K562 (cell line): Measurements from ENCODE around the gene ROPN1B. TPM values are rescaled to one million over a fixed set of nuclear protein-coding genes. Genes with fewer than 3 reads are reported as not detected.

Source experiments
- ATAC-seq: fragments of 200-7000 bp; cut with Tn5 transposase; 3 replicates; pipeline ENCODE4 v1.9.1; 2020; ENCODE audit warnings: moderate library complexity
- BruUV-seq: library from RNA; stranded (reverse); fragments of 400-500 nt; replicated peaks from 2 replicates; lab custom pipeline; 2021; lab: Mats Ljungman, UMichigan
- CTCF ChIA-PET: fragments of 300-600 bp; formaldehyde crosslinking; extraction: SDS; loops from one replicate; lab custom pipeline; 2021; ENCODE audit warnings: low intra/inter-chr PET ratio; lab: Yijun Ruan, JAX
- POLR2A ChIA-PET: fragments of 300-600, 350-650 bp; sonication (Branson Sonifier 250); formaldehyde crosslinking; extraction: SDS; loops from one replicate; lab custom pipeline; 2021; ENCODE audit warnings: antibody characterized with exemption, inconsistent platforms; lab: Yijun Ruan, JAX
- DNase-seq, 4 experiments: peaks; one replicate each; pipeline versions ENCODE4 v3.0.0 to v3.0.0-alpha.2; 2011 to 2018; ENCODE audit warnings: low spot score in 3 of 4, mixed read lengths in 3 of 4; ENCODE audit errors: extremely low read depth in 1 of 4
- FAIRE-seq: peaks from 2 replicates; lab custom pipeline; 2011; peaks lifted over from hg19 to GRCh38; lab: Jason Lieb, UNC
- H2AFZ ChIP-seq: 2 replicates; pipeline ENCODE4 v1.6.0; 2011; ENCODE audit warnings: low read depth, low read length, control low read depth, inconsistent platforms
- H3K27ac ChIP-seq: fragments of 200-600 bp; 3 replicates; pipeline ENCODE4 v1.8.0; 2011; ENCODE audit warnings: low read depth, mild to moderate bottlenecking, control low read depth, inconsistent platforms, low read length, moderate library complexity, mixed read lengths; ENCODE audit errors: extremely low read depth
- H3K27me3 ChIP-seq, 2 experiments: fragments of 300-600 bp in 1 of 2; 2 replicates in 1 of 2; 3 replicates in 1 of 2; pipeline versions ENCODE4 v1.6.0 to v1.8.0; 2011; ENCODE audit warnings: inconsistent platforms in 2 of 2, low read length in 2 of 2, mild to moderate bottlenecking in 1 of 2, mixed read lengths in 1 of 2, moderate library complexity in 1 of 2; ENCODE audit not compliant: control insufficient read depth in 2 of 2, insufficient read depth in 2 of 2
- H3K36me3 ChIP-seq: fragments of 300-600 bp; 3 replicates; pipeline ENCODE4 v1.8.0; 2011; ENCODE audit warnings: mild to moderate bottlenecking, low read length, inconsistent platforms; ENCODE audit not compliant: control insufficient read depth, insufficient read depth
- H3K4me1 ChIP-seq, 2 experiments: fragments of 200-600 bp in 1 of 2; replicated peaks in 1 of 2; 2 replicates in 1 of 2; 3 replicates in 1 of 2; pipeline versions ENCODE4 v1.5.1 to v1.8.0; 2011; ENCODE audit warnings: inconsistent platforms in 2 of 2, low read length in 2 of 2, mild to moderate bottlenecking in 1 of 2, mixed read lengths in 1 of 2, moderate library complexity in 1 of 2; ENCODE audit not compliant: control insufficient read depth in 2 of 2, insufficient read depth in 2 of 2
- H3K4me2 ChIP-seq: 2 replicates; pipeline ENCODE4 v1.6.1; 2011; ENCODE audit warnings: low read length, control low read depth, inconsistent platforms, mixed read lengths; ENCODE audit not compliant: insufficient read depth
- H3K4me3 ChIP-seq: fragments of 200-600 bp; sonication (generic), shearing (Covaris generic); 2 replicates; pipeline ENCODE4 v1.5.1; 2016; ENCODE audit warnings: control low read depth, inconsistent platforms
- H3K79me2 ChIP-seq: fragments of 200-600 bp; 3 replicates; pipeline ENCODE4 v1.8.0; 2011; ENCODE audit warnings: low read length, inconsistent platforms; ENCODE audit not compliant: control insufficient read depth, insufficient read depth
- H3K9ac ChIP-seq, 2 experiments: 2 replicates each; pipeline versions ENCODE4 v1.6.0 to v1.6.1; 2011; ENCODE audit warnings: low read depth in 2 of 2, low read length in 2 of 2, control low read depth in 1 of 2, inconsistent platforms in 1 of 2, mild to moderate bottlenecking in 1 of 2, mixed read lengths in 1 of 2; ENCODE audit not compliant: insufficient read depth in 1 of 2
- H3K9me1 ChIP-seq: one replicate; pipeline ENCODE4 v1.6.0; 2011; ENCODE audit warnings: inconsistent platforms, mild to moderate bottlenecking, low read length, moderate library complexity; ENCODE audit not compliant: control insufficient read depth, insufficient read depth
- H3K9me3 ChIP-seq: replicated peaks from 2 replicates; pipeline ENCODE4 v1.5.1; 2011; ENCODE audit warnings: low read depth, low read length, inconsistent platforms; ENCODE audit not compliant: control insufficient read depth, insufficient read depth
- H4K20me1 ChIP-seq: replicated peaks from 2 replicates; pipeline ENCODE4 v1.6.1; 2011; ENCODE audit warnings: low read length, inconsistent platforms, mixed read lengths; ENCODE audit not compliant: control insufficient read depth, insufficient read depth
- DIDO1 ChIP-seq: fragments of 450-650 bp; IDR thresholded peaks from 2 replicates; pipeline ENCODE4 v1.6.1; 2016; ENCODE audit warnings: low read depth, missing biosample characterization, missing genetic modification characterization
- GATAD2A ChIP-seq: fragments of 450-650 bp; IDR thresholded peaks from 2 replicates; pipeline ENCODE4 v1.6.1; 2017
- ILF3 ChIP-seq: fragments of 450-650 bp; IDR thresholded peaks from 2 replicates; pipeline ENCODE4 v1.6.1; 2018; ENCODE audit warnings: antibody characterized with exemption, mild to moderate bottlenecking, moderate library complexity, borderline replicate concordance
- KLF16 ChIP-seq: IDR thresholded peaks from 2 replicates; pipeline ENCODE4 v1.6.1; 2016; ENCODE audit warnings: antibody characterized with exemption
- NR1H2 ChIP-seq: sonication (generic); formaldehyde crosslinking; IDR thresholded peaks from 2 replicates; pipeline ENCODE4 v1.4.0; 2020; ENCODE audit warnings: mild to moderate bottlenecking, missing genetic modification reagents
- PTTG1 ChIP-seq: fragments of 450-650 bp; IDR thresholded peaks from 2 replicates; pipeline ENCODE4 v1.6.1; 2016; ENCODE audit warnings: low read depth, mild to moderate bottlenecking, missing genetic modification characterization, missing compliant biosample characterization
- RFX7 ChIP-seq: fragments of 250-450 bp; sonication (Bioruptor Pico); IDR thresholded peaks from 2 replicates; pipeline ENCODE4 v1.5.1; 2021; ENCODE audit warnings: mild to moderate bottlenecking
- SMC3 ChIP-seq: conservative IDR thresholded peaks from 2 replicates; pipeline ENCODE4 v1.6.1; 2011; ENCODE audit warnings: low read depth, low read length, improper control_type of control experiment; ENCODE audit not compliant: insufficient read depth
- TRIM28 ChIP-seq: fragments of 450-650 bp; IDR thresholded peaks from 2 replicates; pipeline ENCODE4 v1.6.1; 2017
- ZFP36 ChIP-seq: fragments of 150-350 bp; IDR thresholded peaks from 2 replicates; pipeline ENCODE4 v1.6.1; 2018; ENCODE audit warnings: low read length, low read depth; ENCODE audit not compliant: partially characterized antibody
- WGBS: fragments of 100-300 bp; shearing (Covaris generic); methylation state at CpG from one replicate; pipeline ENCODE4 v1.1.6; 2016; ENCODE audit warnings: low coverage, mixed read lengths; ENCODE audit not compliant: insufficient coverage; ENCODE audit errors: missing lambda C conversion rate; 5-methylcytosine and 5-hydroxymethylcytosine counted together
- in situ Hi-C: fragments of 300-500 bp; cut with MboI; formaldehyde crosslinking; loops from 4 replicates; pipeline ENCODE4 v1.15.0; 2018; ENCODE audit warnings: inconsistent platforms, mixed read lengths
- intact Hi-C: fragments of 100-400 bp; cut with micrococcal nuclease; formaldehyde crosslinking; loops from 2 replicates; pipeline ENCODE4 v1.14.2; 2022
- polyA plus RNA-seq, 8 experiments: library from polyadenylated mRNA; depleted of rRNA in 4 of 8; stranded (reverse) in 5 of 8; unstranded in 3 of 8; fragments of >200 nt; fragmentation: Nextera tagmentation in 2 of 8; fragmentation: Illumina TruSeq in 1 of 8; extraction: Ambion mirVana in 2 of 8; extraction: Trizol in 1 of 8; gene quantifications; 2 replicates each; pipeline versions ENCODE4 v1.2.1 to v1.2.3, GENCODE V29; 2011 to 2014; ENCODE audit warnings: inconsistent platforms in 1 of 8, missing spikeins in 1 of 8
- total RNA-seq, 7 experiments: library from RNA; depleted of rRNA in 6 of 7; stranded (reverse); fragments of >200 nt in 6 of 7; fragmentation: Illumina TruSeq in 2 of 7; extraction: Trizol in 2 of 7; gene quantifications; 2 replicates each; pipeline versions ENCODE4 v1.2.1 to v1.2.3, GENCODE V29; 2011 to 2021; ENCODE audit warnings: low replicate concordance in 1 of 7
- TF ChIP-seq, protein P1 (sequence below): fragments of 150-350 bp; IDR thresholded peaks from 2 replicates; pipeline ENCODE4 v1.6.1; 2014; ENCODE audit warnings: low read depth, mild to moderate bottlenecking, low read length, borderline replicate concordance
- TF ChIP-seq, protein P2 (sequence below): sonication (generic); formaldehyde crosslinking; IDR thresholded peaks from 2 replicates; pipeline ENCODE4 v1.8.0; 2022; ENCODE audit warnings: mild to moderate bottlenecking, missing genetic modification reagents
- TF ChIP-seq, protein P3 (sequence below): sonication (generic); formaldehyde crosslinking; IDR thresholded peaks from 2 replicates; pipeline ENCODE4 v1.8.0; 2022; ENCODE audit warnings: missing genetic modification reagents, mild to moderate bottlenecking, moderate library complexity, borderline replicate concordance
- TF ChIP-seq, protein P4 (sequence below): fragments of 250-450 bp; sonication (Bioruptor Pico); IDR thresholded peaks from 2 replicates; pipeline ENCODE4 v1.5.0; 2020; ENCODE audit warnings: mild to moderate bottlenecking

The ROPN1B gene
- total and polyA plus RNA-seq, 9 of the 15 experiments (the other 6 are each of a cell fraction or from before 2014, with no cell fraction given), result not detected

DNA sequence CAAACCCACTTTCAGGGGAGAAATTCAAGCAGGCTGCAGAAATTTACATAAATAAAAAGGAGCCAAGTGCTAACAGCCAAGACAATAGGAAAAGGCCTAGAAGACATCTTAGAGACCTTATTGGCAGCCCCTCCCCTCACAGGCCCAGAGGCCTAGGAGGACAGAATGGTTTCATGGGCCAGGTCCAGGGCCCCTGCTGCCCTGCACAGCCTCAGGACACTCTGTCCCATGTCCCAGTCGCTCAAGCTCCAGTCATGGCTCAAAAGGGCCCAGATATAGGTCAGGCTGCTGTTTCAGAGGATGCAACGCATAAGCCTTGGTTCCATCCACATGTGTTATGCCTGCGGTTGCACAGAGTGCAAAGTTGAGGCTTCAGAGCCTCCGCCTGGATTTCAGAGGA is 59.1 kb downstream of the ROPN1B start:
- 64% methylated on average over 4 of the region's 4 CpGs for WGBS
- BruUV-seq, result no TSS peak
- FAIRE-seq, result no peak

More for the DNA sequence above, 59.1 kb downstream of the ROPN1B start:
- no peak overlapping the region for H3K9ac ChIP-seq
- no peaks in the 10 kb centered on the region for H3K4me1 ChIP-seq
- H3K79me2 ChIP-seq, result no peaks in the 10 kb centered on the region
- H3K27me3 ChIP-seq, result no peaks in the 10 kb centered on the region
- no peaks in the 10 kb centered on the region for H3K9me1 ChIP-seq
- CTCF ChIA-PET, result no interaction called here
- in situ Hi-C loops, result no loop called here
- no peak for DNase-seq
- POLR2A ChIA-PET, result no interaction called here
- intact Hi-C loops, result no loop called here
- no peak overlapping the region for H3K4me3 ChIP-seq
- no peaks in the 10 kb centered on the region for H3K36me3 ChIP-seq
- no peak for ATAC-seq
- no peak overlapping the region for H2AFZ ChIP-seq
- no peaks in the 10 kb centered on the region for H3K9me3 ChIP-seq
- H3K27ac ChIP-seq, result no peak overlapping the region
- no peaks in the 10 kb centered on the region for H4K20me1 ChIP-seq
- TF ChIP-seq SMC3, result no peak
- TF ChIP-seq TRIM28, result peak; percentile 64; the same call in 1 of the 2 replicates
- TF ChIP-seq, protein P1, sequence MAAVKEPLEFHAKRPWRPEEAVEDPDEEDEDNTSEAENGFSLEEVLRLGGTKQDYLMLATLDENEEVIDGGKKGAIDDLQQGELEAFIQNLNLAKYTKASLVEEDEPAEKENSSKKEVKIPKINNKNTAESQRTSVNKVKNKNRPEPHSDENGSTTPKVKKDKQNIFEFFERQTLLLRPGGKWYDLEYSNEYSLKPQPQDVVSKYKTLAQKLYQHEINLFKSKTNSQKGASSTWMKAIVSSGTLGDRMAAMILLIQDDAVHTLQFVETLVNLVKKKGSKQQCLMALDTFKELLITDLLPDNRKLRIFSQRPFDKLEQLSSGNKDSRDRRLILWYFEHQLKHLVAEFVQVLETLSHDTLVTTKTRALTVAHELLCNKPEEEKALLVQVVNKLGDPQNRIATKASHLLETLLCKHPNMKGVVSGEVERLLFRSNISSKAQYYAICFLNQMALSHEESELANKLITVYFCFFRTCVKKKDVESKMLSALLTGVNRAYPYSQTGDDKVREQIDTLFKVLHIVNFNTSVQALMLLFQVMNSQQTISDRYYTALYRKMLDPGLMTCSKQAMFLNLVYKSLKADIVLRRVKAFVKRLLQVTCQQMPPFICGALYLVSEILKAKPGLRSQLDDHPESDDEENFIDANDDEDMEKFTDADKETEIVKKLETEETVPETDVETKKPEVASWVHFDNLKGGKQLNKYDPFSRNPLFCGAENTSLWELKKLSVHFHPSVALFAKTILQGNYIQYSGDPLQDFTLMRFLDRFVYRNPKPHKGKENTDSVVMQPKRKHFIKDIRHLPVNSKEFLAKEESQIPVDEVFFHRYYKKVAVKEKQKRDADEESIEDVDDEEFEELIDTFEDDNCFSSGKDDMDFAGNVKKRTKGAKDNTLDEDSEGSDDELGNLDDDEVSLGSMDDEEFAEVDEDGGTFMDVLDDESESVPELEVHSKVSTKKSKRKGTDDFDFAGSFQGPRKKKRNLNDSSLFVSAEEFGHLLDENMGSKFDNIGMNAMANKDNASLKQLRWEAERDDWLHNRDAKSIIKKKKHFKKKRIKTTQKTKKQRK, result peak; percentile 61; the same call in 1 of the 2 replicates
- TF ChIP-seq, protein P2, sequence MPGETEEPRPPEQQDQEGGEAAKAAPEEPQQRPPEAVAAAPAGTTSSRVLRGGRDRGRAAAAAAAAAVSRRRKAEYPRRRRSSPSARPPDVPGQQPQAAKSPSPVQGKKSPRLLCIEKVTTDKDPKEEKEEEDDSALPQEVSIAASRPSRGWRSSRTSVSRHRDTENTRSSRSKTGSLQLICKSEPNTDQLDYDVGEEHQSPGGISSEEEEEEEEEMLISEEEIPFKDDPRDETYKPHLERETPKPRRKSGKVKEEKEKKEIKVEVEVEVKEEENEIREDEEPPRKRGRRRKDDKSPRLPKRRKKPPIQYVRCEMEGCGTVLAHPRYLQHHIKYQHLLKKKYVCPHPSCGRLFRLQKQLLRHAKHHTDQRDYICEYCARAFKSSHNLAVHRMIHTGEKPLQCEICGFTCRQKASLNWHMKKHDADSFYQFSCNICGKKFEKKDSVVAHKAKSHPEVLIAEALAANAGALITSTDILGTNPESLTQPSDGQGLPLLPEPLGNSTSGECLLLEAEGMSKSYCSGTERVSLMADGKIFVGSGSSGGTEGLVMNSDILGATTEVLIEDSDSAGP, result no peak
- TF ChIP-seq, protein P3, sequence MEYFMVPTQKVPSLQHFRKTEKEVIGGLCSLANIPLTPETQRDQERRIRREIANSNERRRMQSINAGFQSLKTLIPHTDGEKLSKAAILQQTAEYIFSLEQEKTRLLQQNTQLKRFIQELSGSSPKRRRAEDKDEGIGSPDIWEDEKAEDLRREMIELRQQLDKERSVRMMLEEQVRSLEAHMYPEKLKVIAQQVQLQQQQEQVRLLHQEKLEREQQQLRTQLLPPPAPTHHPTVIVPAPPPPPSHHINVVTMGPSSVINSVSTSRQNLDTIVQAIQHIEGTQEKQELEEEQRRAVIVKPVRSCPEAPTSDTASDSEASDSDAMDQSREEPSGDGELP (CRISPR knock-in tag), result no peak
- TF ChIP-seq, protein P4, sequence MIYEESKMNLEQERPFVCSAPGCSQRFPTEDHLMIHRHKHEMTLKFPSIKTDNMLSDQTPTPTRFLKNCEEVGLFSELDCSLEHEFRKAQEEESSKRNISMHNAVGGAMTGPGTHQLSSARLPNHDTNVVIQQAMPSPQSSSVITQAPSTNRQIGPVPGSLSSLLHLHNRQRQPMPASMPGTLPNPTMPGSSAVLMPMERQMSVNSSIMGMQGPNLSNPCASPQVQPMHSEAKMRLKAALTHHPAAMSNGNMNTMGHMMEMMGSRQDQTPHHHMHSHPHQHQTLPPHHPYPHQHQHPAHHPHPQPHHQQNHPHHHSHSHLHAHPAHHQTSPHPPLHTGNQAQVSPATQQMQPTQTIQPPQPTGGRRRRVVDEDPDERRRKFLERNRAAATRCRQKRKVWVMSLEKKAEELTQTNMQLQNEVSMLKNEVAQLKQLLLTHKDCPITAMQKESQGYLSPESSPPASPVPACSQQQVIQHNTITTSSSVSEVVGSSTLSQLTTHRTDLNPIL, result no peak
- no peak for TF ChIP-seq ILF3
- TF ChIP-seq KLF16, result no peak
- TF ChIP-seq DIDO1, result no peak
- no peak for TF ChIP-seq PTTG1
- TF ChIP-seq ZFP36, result peak; percentile 92
- TF ChIP-seq NR1H2 (CRISPR knock-in tag), result no peak
- TF ChIP-seq RFX7 (CRISPR knock-in tag), result no peak
- no peak for TF ChIP-seq GATAD2A
- H3K4me2 ChIP-seq, result no peak overlapping the region
